Neural cell (in vitro differentiated cells): ENCODE measurements around the gene PAEP. TPM values are rescaled to one million over a fixed set of nuclear protein-coding genes. Genes with fewer than 3 reads are reported as not detected.

Experiments used
- H2AFZ ChIP-seq: fragments of 200-600, 300-800 bp; sonication (generic), shearing (Covaris generic); 2 replicates; pipeline ENCODE4 v1.6.0; 2014; ENCODE audit warnings: low read depth, mild to moderate bottlenecking, antibody characterized with exemption, low read length, moderate library complexity
- H3F3A ChIP-seq: fragments of 200-600 bp; shearing (Covaris generic); 2 replicates; pipeline ENCODE4 v1.6.1; 2016; ENCODE audit warnings: mild to moderate bottlenecking, moderate library complexity, mixed read lengths, antibody characterized with exemption, low read length; ENCODE audit not compliant: insufficient read depth, poor library complexity, severe bottlenecking
- H3K27ac ChIP-seq: fragments of 200-600, 300-800 bp; sonication (generic), shearing (Covaris generic); 2 replicates; pipeline ENCODE4 v1.5.1; 2014; ENCODE audit warnings: mild to moderate bottlenecking, low read length, moderate library complexity
- H3K27me3 ChIP-seq: fragments of 300-800, 200-600 bp; sonication (generic), shearing (Covaris generic); 2 replicates; pipeline ENCODE4 v1.6.0; 2014; ENCODE audit warnings: mild to moderate bottlenecking, low read depth, low read length, moderate library complexity; ENCODE audit not compliant: insufficient read depth
- H3K36me3 ChIP-seq: fragments of 300-800, 200-600 bp; sonication (generic), shearing (Covaris generic); 2 replicates; pipeline ENCODE4 v1.5.1; 2014; ENCODE audit warnings: mild to moderate bottlenecking, antibody characterized with exemption, low read length, moderate library complexity; ENCODE audit not compliant: insufficient read depth
- H3K4me2 ChIP-seq: fragments of 300-800, 200-600 bp; sonication (generic), shearing (Covaris generic); 2 replicates; pipeline ENCODE4 v1.6.0; 2014; ENCODE audit warnings: mild to moderate bottlenecking, low read length
- H3K4me3 ChIP-seq: fragments of 300-800, 200-600 bp; sonication (generic), shearing (Covaris generic); 2 replicates; pipeline ENCODE4 v1.5.1; 2014; ENCODE audit warnings: mild to moderate bottlenecking, low read length, moderate library complexity
- H3K79me2 ChIP-seq: fragments of 200-600 bp; shearing (Covaris generic); replicated peaks from 2 replicates; pipeline ENCODE4 v1.6.0; 2014; ENCODE audit warnings: mild to moderate bottlenecking, low read length, moderate library complexity; ENCODE audit not compliant: insufficient read depth
- H3K9ac ChIP-seq: fragments of 300-800, 200-600 bp; sonication (generic), shearing (Covaris generic); 2 replicates; pipeline ENCODE4 v1.6.1; 2016; ENCODE audit warnings: mild to moderate bottlenecking, low read length, mixed read lengths
- H3K9me2 ChIP-seq: fragments of 200-600 bp; shearing (Covaris generic); 2 replicates; pipeline ENCODE4 v1.6.1; 2016; ENCODE audit warnings: mild to moderate bottlenecking, low read length, mixed read lengths; ENCODE audit not compliant: insufficient read depth
- H3K9me3 ChIP-seq: fragments of 200-600, 300-800 bp; sonication (generic), shearing (Covaris generic); 2 replicates; pipeline ENCODE4 v1.6.1; 2016; ENCODE audit warnings: mild to moderate bottlenecking, mixed run types, low read length, moderate library complexity, mixed read lengths
- H4K20me1 ChIP-seq: fragments of 200-600 bp; shearing (Covaris generic); 2 replicates; pipeline ENCODE4 v1.6.1; 2016; ENCODE audit warnings: mild to moderate bottlenecking, mixed run types; ENCODE audit not compliant: insufficient read depth
- EP300 ChIP-seq: fragments of 450-650 bp; conservative IDR thresholded peaks from 2 replicates; pipeline ENCODE4 v1.6.1; 2014; ENCODE audit warnings: antibody characterized with exemption, mild to moderate bottlenecking, moderate library complexity; ENCODE audit not compliant: poor library complexity, severe bottlenecking
- EZH2 ChIP-seq: fragments of 200-600, 300-800 bp; shearing (Covaris generic), sonication (generic); IDR thresholded peaks from 2 replicates; pipeline ENCODE4 v1.6.1; 2014; ENCODE audit warnings: antibody characterized with exemption, low read length, borderline replicate concordance, mild to moderate bottlenecking; ENCODE audit not compliant: insufficient read depth, poor library complexity, severe bottlenecking
- MXI1 ChIP-seq: fragments of 450-650 bp; conservative IDR thresholded peaks from 2 replicates; pipeline ENCODE4 v1.6.1; 2014; ENCODE audit warnings: antibody characterized with exemption, mild to moderate bottlenecking; ENCODE audit not compliant: poor library complexity, severe bottlenecking
- POLR2AphosphoS5 ChIP-seq: IDR thresholded peaks from 2 replicates; pipeline ENCODE4 v1.6.1; 2012
- RAD21 ChIP-seq: fragments of 450-650 bp; conservative IDR thresholded peaks from 2 replicates; pipeline ENCODE4 v1.6.1; 2014; ENCODE audit warnings: antibody characterized with exemption, mild to moderate bottlenecking, moderate library complexity
- REST ChIP-seq: IDR thresholded peaks from 2 replicates; pipeline ENCODE4 v1.6.1; 2012; ENCODE audit warnings: borderline replicate concordance
- SMC3 ChIP-seq: fragments of 450-650 bp; conservative IDR thresholded peaks from 2 replicates; pipeline ENCODE4 v1.6.1; 2014; ENCODE audit warnings: antibody characterized with exemption, mild to moderate bottlenecking, moderate library complexity; ENCODE audit not compliant: poor library complexity
- TAF1 ChIP-seq: IDR thresholded peaks from 2 replicates; pipeline ENCODE4 v1.6.1; 2012; ENCODE audit warnings: low read depth
- polyA plus RNA-seq: library from polyadenylated mRNA; depleted of rRNA; stranded (reverse); fragments of >200 nt; gene quantifications from 2 replicates; pipeline ENCODE4 v1.2.3, GENCODE V29; 2014
- TF ChIP-seq, protein P1 (sequence below): fragments of 450-650 bp; IDR thresholded peaks from 2 replicates; pipeline ENCODE4 v1.5.1; 2014; ENCODE audit warnings: antibody characterized with exemption, mild to moderate bottlenecking, moderate library complexity; ENCODE audit not compliant: poor library complexity, severe bottlenecking

The PAEP gene
- polyA plus RNA-seq, 1 donor from 2014 or later = not detected

DNA sequence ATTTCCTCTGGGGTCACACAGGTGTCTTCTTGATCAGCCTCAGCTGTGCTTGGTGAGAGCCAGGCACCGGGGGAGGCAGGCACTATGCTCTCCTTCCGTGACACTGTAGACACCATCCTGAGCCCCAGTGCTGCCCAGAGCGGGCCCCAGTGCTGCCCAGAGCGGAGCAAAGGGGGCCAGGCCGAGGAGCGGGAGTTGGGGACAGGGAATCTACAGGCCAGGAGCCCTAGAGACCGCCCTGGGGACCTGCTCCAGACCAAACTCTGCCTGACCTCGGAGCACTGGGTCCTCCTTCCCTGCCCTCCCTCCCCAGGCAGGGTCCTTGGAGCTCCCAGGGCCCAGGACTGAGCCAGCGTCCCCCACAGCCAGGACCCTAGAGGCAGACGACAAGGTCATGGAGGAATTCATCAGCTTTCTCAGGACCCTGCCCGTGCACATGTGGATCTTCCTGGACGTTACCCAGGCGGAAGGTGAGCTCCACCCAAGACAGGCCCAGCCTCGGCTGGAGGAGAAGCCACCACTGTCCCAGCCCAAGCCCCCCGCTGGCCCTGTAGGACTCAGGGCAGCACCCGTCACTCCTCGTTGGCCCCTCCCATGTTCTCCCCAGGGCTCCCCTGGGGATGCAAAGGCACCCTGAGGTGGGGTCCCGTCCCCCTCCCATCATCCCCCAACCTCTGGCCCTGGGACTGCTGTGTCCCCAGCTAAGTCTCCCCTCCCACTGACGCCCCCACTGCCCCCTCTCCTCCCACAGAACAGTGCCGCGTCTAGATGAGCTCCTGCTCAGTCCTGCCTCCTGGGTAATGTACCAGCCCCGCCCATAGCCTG lies 30.2 kb downstream of the PAEP start:
- no peaks in the 10 kb centered on the region for H3K36me3 ChIP-seq
- no peak overlapping the region for H3K4me3 ChIP-seq
- no peaks in the 10 kb centered on the region for H3K79me2 ChIP-seq
- no peaks in the 10 kb centered on the region for H3F3A ChIP-seq
- no peaks in the 10 kb centered on the region for H3K27me3 ChIP-seq
- TF ChIP-seq REST (no peak), EP300 (no peak), TAF1 (no peak), MXI1 (no peak), SMC3 (no peak), POLR2AphosphoS5 (no peak), RAD21 (no peak), EZH2 (no peak)
- TF ChIP-seq, protein P1, sequence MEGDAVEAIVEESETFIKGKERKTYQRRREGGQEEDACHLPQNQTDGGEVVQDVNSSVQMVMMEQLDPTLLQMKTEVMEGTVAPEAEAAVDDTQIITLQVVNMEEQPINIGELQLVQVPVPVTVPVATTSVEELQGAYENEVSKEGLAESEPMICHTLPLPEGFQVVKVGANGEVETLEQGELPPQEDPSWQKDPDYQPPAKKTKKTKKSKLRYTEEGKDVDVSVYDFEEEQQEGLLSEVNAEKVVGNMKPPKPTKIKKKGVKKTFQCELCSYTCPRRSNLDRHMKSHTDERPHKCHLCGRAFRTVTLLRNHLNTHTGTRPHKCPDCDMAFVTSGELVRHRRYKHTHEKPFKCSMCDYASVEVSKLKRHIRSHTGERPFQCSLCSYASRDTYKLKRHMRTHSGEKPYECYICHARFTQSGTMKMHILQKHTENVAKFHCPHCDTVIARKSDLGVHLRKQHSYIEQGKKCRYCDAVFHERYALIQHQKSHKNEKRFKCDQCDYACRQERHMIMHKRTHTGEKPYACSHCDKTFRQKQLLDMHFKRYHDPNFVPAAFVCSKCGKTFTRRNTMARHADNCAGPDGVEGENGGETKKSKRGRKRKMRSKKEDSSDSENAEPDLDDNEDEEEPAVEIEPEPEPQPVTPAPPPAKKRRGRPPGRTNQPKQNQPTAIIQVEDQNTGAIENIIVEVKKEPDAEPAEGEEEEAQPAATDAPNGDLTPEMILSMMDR = no peak
- no peak overlapping the region for H3K27ac ChIP-seq
- no peaks in the 10 kb centered on the region for H4K20me1 ChIP-seq
- no peak overlapping the region for H2AFZ ChIP-seq
- no peak overlapping the region for H3K4me2 ChIP-seq
- no peak overlapping the region for H3K9ac ChIP-seq
- no peaks in the 10 kb centered on the region for H3K9me2 ChIP-seq
- H3K9me3 ChIP-seq = peaks cover 2% of the 10 kb centered on the region

DNA sequence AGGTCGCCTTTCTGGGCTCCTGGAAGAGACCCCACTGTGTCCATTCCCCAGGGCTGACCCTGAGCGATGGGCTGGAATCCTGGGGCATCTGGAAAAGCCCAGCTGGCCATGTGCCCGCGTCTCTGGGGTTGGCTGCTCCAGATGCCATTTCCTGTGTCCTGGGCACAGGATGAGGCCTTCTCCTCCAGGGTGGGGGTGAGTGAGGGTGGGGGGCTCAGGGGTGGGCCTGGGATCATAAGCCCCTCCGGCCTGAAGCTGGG lies 30.7 kb downstream of the PAEP start:
- Histone ChIP-seq H3K36me3 (no peaks in the 10 kb centered on the region), H3K4me2 (no peak overlapping the region), H3K27ac (no peak overlapping the region), H3K79me2 (no peaks in the 10 kb centered on the region), H3K9me2 (no peaks in the 10 kb centered on the region), H2AFZ (no peak overlapping the region), H3F3A (no peaks in the 10 kb centered on the region), H3K9me3 (peaks cover 2% of the 10 kb centered on the region), H4K20me1 (no peaks in the 10 kb centered on the region), H3K4me3 (no peak overlapping the region), H3K27me3 (no peaks in the 10 kb centered on the region), H3K9ac (no peak overlapping the region)
- TF ChIP-seq, protein P1 = no peak
- TF ChIP-seq RAD21 = no peak
- no peak for TF ChIP-seq SMC3
- TF ChIP-seq REST = no peak
- no peak for TF ChIP-seq TAF1
- no peak for TF ChIP-seq EP300
- TF ChIP-seq MXI1 = no peak
- TF ChIP-seq POLR2AphosphoS5 = no peak
- no peak for TF ChIP-seq EZH2
